Measurements from ENCODE around the gene IGFL2.
"Not testable (repeated sequence)": the region's sequence is repeated elsewhere in the genome, so short reads cannot be mapped to it uniquely, and the experiment has no call there.

DNA sequence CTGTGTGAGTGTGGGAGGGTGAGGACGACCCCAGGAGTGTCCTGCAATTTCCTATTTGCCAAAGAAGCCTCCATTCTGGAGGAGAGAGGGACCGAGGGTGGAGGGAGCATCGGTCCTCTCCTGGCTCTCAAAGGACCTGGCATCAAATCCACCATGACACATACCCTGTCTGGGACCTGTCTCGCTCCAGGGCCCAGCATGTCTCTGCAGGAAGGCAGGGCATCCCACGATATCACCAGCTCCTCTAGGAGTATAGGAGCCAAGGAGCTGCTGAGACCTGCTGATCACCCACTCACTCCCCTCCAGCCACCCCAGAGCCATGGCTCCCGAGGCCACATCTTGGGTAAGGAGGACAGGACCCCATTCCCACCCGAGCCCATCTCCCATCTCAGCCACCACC, 47.9 kb downstream of the IGFL2 start:
- TF ChIP-seq EP300, POLR2A, POLR2AphosphoS5 (IDR thresholded peaks at IDR 0.05): not testable (repeated sequence)
